HepG2 (cell line): ENCODE results near the gene WNT6. TPM values are rescaled to one million over a fixed set of nuclear protein-coding genes. Genes with fewer than 3 reads are reported as not detected.

Experiments
- ATAC-seq: fragments of 200-7000 bp; cut with Tn5 transposase; 3 replicates; pipeline ENCODE4 v1.9.1; 2020; ENCODE audit warnings: mild to moderate bottlenecking, moderate library complexity
- BruUV-seq: library from RNA; stranded (reverse); fragments of 400-500 nt; replicated peaks from 2 replicates; lab custom pipeline; 2021; lab: Mats Ljungman, UMichigan
- CTCF ChIA-PET: fragments of 300-600 bp; formaldehyde crosslinking; extraction: SDS; loops from one replicate; lab custom pipeline; 2021; ENCODE audit warnings: low total read pairs, inconsistent platforms, low intra/inter-chr PET ratio; lab: Yijun Ruan, JAX
- POLR2A ChIA-PET: fragments of 350-600 bp; sonication (Branson Sonifier 250); formaldehyde crosslinking; loops from one replicate; lab custom pipeline; 2020; ENCODE audit warnings: antibody characterized with exemption, inconsistent platforms; lab: Yijun Ruan, JAX
- DNase-seq: peaks from one replicate; pipeline ENCODE4 v3.0.0-alpha.2; 2015; ENCODE audit warnings: low spot score
- FAIRE-seq: peaks from 3 replicates; lab custom pipeline; 2011; peaks lifted over from hg19 to GRCh38; lab: Jason Lieb, UNC
- H2AFZ ChIP-seq: one replicate; pipeline ENCODE4 v1.6.1; 2011; ENCODE audit warnings: low read length, inconsistent platforms
- H3K27ac ChIP-seq: fragments of 300-600 bp; 3 replicates; pipeline ENCODE4 v1.8.0; 2011; ENCODE audit warnings: mixed run types, mild to moderate bottlenecking, mixed read lengths, low read length, inconsistent platforms; ENCODE audit not compliant: insufficient read depth; ENCODE audit errors: extremely low read length
- H3K27me3 ChIP-seq, 2 experiments: fragments of 200-600 bp in 1 of 2; 2 replicates in 1 of 2; 3 replicates in 1 of 2; pipeline versions ENCODE4 v1.6.0 to v1.8.0; 2011; ENCODE audit warnings: low read length in 2 of 2, mild to moderate bottlenecking in 2 of 2, moderate library complexity in 2 of 2, inconsistent platforms in 1 of 2; ENCODE audit not compliant: insufficient read depth in 2 of 2, control insufficient read depth in 1 of 2
- H3K36me3 ChIP-seq, 2 experiments: fragments of 200-600 bp in 1 of 2; replicated peaks in 1 of 2; 2 replicates in 1 of 2; 3 replicates in 1 of 2; pipeline versions ENCODE4 v1.5.1 to v1.8.0; 2011; ENCODE audit warnings: low read length in 2 of 2, inconsistent platforms in 1 of 2; ENCODE audit not compliant: insufficient read depth in 2 of 2, control insufficient read depth in 1 of 2
- H3K4me1 ChIP-seq: 2 replicates; pipeline ENCODE4 v1.5.1; 2012; ENCODE audit warnings: low read length, inconsistent platforms; ENCODE audit not compliant: insufficient read depth
- H3K4me2 ChIP-seq: 2 replicates; pipeline ENCODE4 v1.6.0; 2011; ENCODE audit warnings: low read depth, low read length, inconsistent platforms
- H3K4me3 ChIP-seq, 3 experiments: fragments of 200-600 bp in 1 of 3; sonication (generic), shearing (Covaris generic) in 1 of 3; replicated peaks in 1 of 3; 2 replicates each; pipeline ENCODE4 v1.5.1; 2011 to 2016; ENCODE audit warnings: low read length in 3 of 3, inconsistent platforms in 2 of 3, low read depth in 2 of 3, mild to moderate bottlenecking in 2 of 3, control low read depth in 1 of 3, mixed read lengths in 1 of 3; ENCODE audit not compliant: insufficient read depth in 1 of 3
- H3K79me2 ChIP-seq: one replicate; pipeline ENCODE4 v1.6.1; 2011; ENCODE audit warnings: low read length, inconsistent platforms; ENCODE audit not compliant: insufficient read depth
- H3K9ac ChIP-seq: 2 replicates; pipeline ENCODE4 v1.6.0; 2011; ENCODE audit warnings: mild to moderate bottlenecking, low read depth, low read length, inconsistent platforms; ENCODE audit not compliant: insufficient read depth
- H3K9me3 ChIP-seq: 2 replicates; pipeline ENCODE4 v1.5.1; 2012; ENCODE audit warnings: mild to moderate bottlenecking, low read length
- H4K20me1 ChIP-seq: 2 replicates; pipeline ENCODE4 v1.6.0; 2011; ENCODE audit warnings: inconsistent platforms, mild to moderate bottlenecking, low read length, moderate library complexity; ENCODE audit not compliant: insufficient read depth
- CREB1 ChIP-seq, 2 experiments: fragments of 450-650 bp in 1 of 2; IDR thresholded peaks; 2 replicates each; pipeline ENCODE4 v1.6.1; 2016 to 2017; ENCODE audit warnings: control low read depth in 1 of 2, mild to moderate bottlenecking in 1 of 2, missing compliant biosample characterization in 1 of 2, missing genetic modification characterization in 1 of 2
- DR1 ChIP-seq: sonication (generic); formaldehyde crosslinking; IDR thresholded peaks from 2 replicates; pipeline ENCODE4 v1.8.0; 2021; ENCODE audit warnings: mild to moderate bottlenecking, missing genetic modification reagents, inconsistent platforms
- KDM2A ChIP-seq: sonication (generic); formaldehyde crosslinking; IDR thresholded peaks from 2 replicates; pipeline ENCODE4 v1.4.0; 2020; ENCODE audit warnings: low read depth, missing genetic modification reagents, borderline replicate concordance
- POLR2A ChIP-seq, 2 experiments: IDR thresholded peaks; 2 replicates each; pipeline ENCODE4 v1.6.1; 2011; ENCODE audit warnings: low read depth in 2 of 2, low read length in 2 of 2, mild to moderate bottlenecking in 1 of 2, moderate library complexity in 1 of 2; ENCODE audit not compliant: insufficient read depth in 1 of 2
- RBAK ChIP-seq: sonication (generic); formaldehyde crosslinking; IDR thresholded peaks from 2 replicates; pipeline ENCODE4 v1.5.1; 2020; ENCODE audit warnings: mild to moderate bottlenecking, missing genetic modification reagents
- RBM22 ChIP-seq: fragments of 200-400 bp; formaldehyde crosslinking; optimal IDR thresholded peaks from 2 replicates; pipeline ENCODE3; 2017; ENCODE audit warnings: mild to moderate bottlenecking, low read length, moderate library complexity
- RNF2 ChIP-seq: fragments of 450-650 bp; conservative IDR thresholded peaks from 2 replicates; pipeline ENCODE4 v1.6.1; 2016; ENCODE audit warnings: low read depth
- TP53 ChIP-seq: sonication (generic); formaldehyde crosslinking; conservative IDR thresholded peaks from 2 replicates; pipeline ENCODE4 v1.4.0; 2020; ENCODE audit warnings: missing genetic modification reagents
- ZNF850 ChIP-seq: sonication (generic); formaldehyde crosslinking; conservative IDR thresholded peaks from 2 replicates; pipeline ENCODE4 v1.9.0; 2021; ENCODE audit warnings: mild to moderate bottlenecking, missing genetic modification reagents
- ZNF891 ChIP-seq: sonication (generic); formaldehyde crosslinking; IDR thresholded peaks from 2 replicates; pipeline ENCODE4 v1.5.0; 2020; ENCODE audit warnings: mild to moderate bottlenecking, missing genetic modification reagents
- WGBS: methylation state at CpG from one replicate; pipeline ENCODE4 v1.1.6; 2017; ENCODE audit warnings: low lambda C conversion rate; 5-methylcytosine and 5-hydroxymethylcytosine counted together
- in situ Hi-C: cut with HindIII; loops from 2 replicates; pipeline ENCODE4 v1.10.0; 2017; ENCODE audit warnings: low pct_unique_long_range_greater_than_20kb; ENCODE audit not compliant: extremely low pct_ligation_motif_present
- intact Hi-C: fragments of 100-400 bp; cut with micrococcal nuclease; formaldehyde crosslinking; loops from one replicate; pipeline ENCODE4 v1.10.0; 2022; ENCODE audit not compliant: unreplicated experiment
- polyA plus RNA-seq, 8 experiments: library from polyadenylated mRNA; depleted of rRNA in 3 of 8; stranded (reverse) in 7 of 8; unstranded in 1 of 8; fragments of >200 nt; fragmentation: Illumina TruSeq in 4 of 8; extraction: Trizol in 4 of 8; gene quantifications; 2 replicates each; pipeline versions ENCODE4 v1.2.1 to v1.2.3, GENCODE V29; 2011 to 2016; ENCODE audit warnings: low read depth in 4 of 8, missing spikeins in 1 of 8, mixed read lengths in 1 of 8; ENCODE audit not compliant: insufficient read depth in 1 of 8
- total RNA-seq, 5 experiments: library from RNA; depleted of rRNA; stranded (reverse); fragments of >200 nt; fragmentation: Illumina TruSeq; extraction: Trizol; gene quantifications; 2 replicates each; pipeline ENCODE4 v1.2.3, GENCODE V29; 2016; ENCODE audit warnings: low read depth in 1 of 5
- TF ChIP-seq, protein P1 (sequence below): sonication (generic); formaldehyde crosslinking; IDR thresholded peaks from 2 replicates; pipeline ENCODE4 v1.4.0; 2020; ENCODE audit warnings: missing genetic modification reagents

The WNT6 gene
- total and polyA plus RNA-seq, 2 of the 13 experiments (the other 11 are each of a cell fraction or from before 2014, with no cell fraction given): 0.20 TPM; not detected in 1

DNA sequence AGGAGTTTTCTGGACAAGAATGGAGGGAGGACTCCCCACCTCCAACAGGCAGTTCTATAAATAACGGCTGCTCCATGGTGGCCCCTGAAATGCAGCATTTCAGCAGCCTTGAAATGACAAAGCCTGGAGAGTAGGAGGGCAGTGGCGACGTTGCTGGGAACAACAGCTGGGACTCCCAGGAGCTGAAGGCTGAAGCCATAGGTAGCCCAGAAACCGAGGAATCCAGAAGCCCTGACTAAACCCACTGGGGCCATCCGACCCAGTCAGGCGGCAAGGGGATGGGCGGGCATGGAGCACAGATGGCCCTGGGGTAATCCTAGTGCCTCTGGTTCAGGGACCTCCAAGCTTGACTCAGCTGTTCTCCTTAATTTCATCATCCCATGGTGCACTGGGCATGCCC is 37.0 kb upstream of the WNT6 start (continued):
- TF ChIP-seq, protein P1, sequence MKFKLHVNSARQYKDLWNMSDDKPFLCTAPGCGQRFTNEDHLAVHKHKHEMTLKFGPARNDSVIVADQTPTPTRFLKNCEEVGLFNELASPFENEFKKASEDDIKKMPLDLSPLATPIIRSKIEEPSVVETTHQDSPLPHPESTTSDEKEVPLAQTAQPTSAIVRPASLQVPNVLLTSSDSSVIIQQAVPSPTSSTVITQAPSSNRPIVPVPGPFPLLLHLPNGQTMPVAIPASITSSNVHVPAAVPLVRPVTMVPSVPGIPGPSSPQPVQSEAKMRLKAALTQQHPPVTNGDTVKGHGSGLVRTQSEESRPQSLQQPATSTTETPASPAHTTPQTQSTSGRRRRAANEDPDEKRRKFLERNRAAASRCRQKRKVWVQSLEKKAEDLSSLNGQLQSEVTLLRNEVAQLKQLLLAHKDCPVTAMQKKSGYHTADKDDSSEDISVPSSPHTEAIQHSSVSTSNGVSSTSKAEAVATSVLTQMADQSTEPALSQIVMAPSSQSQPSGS: no peak
- no peak for TF ChIP-seq TP53 (CRISPR knock-in tag)
- TF ChIP-seq RNF2: no peak
- no peak for TF ChIP-seq CREB1 (IDR thresholded peaks at IDR 0.05)
- no peak for TF ChIP-seq CREB1 (CRISPR knock-in tag; IDR thresholded peaks at IDR 0.05)
- TF ChIP-seq ZNF891 (CRISPR knock-in tag): no peak
- no peak for TF ChIP-seq RBAK (CRISPR knock-in tag)
- TF ChIP-seq KDM2A: peak; percentile 27; the same call in 1 of the 2 replicates
- TF ChIP-seq ZNF850: no peak

- no peak; the same call in 2 of the 3 replicates for ATAC-seq
- no TSS peak for BruUV-seq
- DNase-seq: no peak
- ChIA-PET CTCF (no interaction called here), POLR2A (interaction anchor here (0.9 kb wide), 1 partner anchor 42 kb away, joined by 4 read pairs; no protein-coding TSS in a partner anchor)
- peak in 1 of 2 experiments; percentile 7; a peak in 1 of 4 replicates for TF ChIP-seq POLR2A (IDR thresholded peaks at IDR 0.05; ENCODE audit: insufficient read depth in 1 of 2, low read depth in 2 of 2, low read length in 2 of 2)
- TF ChIP-seq RBM22: peak; percentile 21
- TF ChIP-seq DR1: no peak
- Histone ChIP-seq H3K4me3 (no peak overlapping the region), H3K9me3 (no peaks in the 10 kb centered on the region), H3K4me1 (peaks cover 10% of the 10 kb centered on the region), H3K36me3 (peaks cover 5 to 8% of the 10 kb centered on the region in 2 experiments; a peak in 3 of 5 replicates), H3K79me2 (no peaks in the 10 kb centered on the region), H3K9ac (no peak overlapping the region), H3K27me3 (peaks cover 3 to 19% of the 10 kb centered on the region in 2 experiments; a peak in 4 of 5 replicates), H2AFZ (no peak overlapping the region), H3K27ac (no peak overlapping the region), H4K20me1 (no peaks in the 10 kb centered on the region), H3K4me2 (no peak overlapping the region)
- intact Hi-C loops: no loop called here
- in situ Hi-C loops: no loop called here
- FAIRE-seq: no peak
- WGBS: 92% methylated on average over 9 of the region's 9 CpGs
Measured at GRCh38 chr2:218823196-218823855, 36.3 kb upstream of the WNT6 start.
